ENCODE data around the gene FLNC.

The FLNC gene

DNA sequence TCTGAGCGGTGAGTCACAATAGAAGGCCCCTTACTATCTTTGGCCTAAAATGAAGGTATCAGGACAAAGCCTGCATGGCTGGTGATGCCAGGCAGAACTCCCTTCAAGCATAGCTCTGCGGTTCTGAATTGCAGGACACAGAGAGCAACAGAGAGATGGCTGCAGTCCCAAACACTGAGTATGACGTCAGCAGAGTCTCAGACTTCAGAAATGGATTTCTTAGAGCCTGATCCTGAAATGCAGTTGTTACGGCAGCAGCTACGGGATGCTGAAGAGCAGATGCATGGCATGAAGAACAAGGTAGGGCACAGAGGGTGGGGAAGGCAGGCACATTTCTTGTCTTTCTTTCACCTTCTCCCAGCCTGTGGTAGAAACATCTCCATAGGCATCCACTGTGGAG, 25.0 kb upstream of the FLNC start:
- no peak for DNase-seq

GRCh38 chr7:128807191-128807590, 23.0 kb upstream of the FLNC start:
- no peak for DNase-seq

DNA sequence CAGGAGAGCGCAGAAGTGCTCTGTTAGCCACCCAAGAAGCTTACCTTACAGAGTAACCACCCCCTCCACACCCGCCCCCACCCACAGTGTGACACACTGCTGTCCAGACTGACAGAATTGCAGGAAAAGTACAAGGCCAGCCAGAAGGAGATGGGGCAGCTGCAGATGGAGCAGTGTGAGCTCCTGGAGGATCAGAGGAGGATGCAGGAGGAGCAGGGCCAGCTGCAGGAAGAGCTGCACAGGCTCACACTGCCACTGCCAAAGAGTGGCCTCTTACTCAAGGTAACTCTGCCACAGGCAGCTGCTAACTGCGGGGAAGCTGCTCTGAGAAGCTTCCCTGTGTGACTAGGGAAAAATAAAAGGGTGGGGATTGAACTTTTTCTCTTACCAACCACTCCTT, 20.8 kb upstream of the FLNC start:
- DNase-seq = no peak

DNA sequence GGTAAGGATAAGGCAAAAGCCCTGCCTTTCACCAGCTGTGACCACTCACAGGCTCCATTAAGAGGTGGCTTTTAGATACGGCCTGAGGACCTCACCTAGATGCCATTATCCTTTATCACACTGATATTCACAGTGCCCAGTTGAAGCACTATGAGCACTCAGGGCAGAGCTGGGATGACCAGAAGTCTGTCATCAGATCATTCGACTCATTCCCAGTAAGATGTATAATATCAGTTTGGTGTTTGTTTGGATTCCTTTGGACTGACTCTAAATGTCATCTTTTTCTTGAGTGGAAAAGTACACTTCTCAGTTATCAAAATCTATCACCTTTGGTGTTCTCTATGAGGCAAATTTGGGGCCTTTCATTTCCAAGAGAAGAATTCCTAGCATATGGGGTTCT, 19.7 kb upstream of the FLNC start:
- no peak for DNase-seq

GRCh38 chr7:128810997-128811396, 19.2 kb upstream of the FLNC start:
- DNase-seq = no peak

GRCh38 chr7:128811631-128812430, 18.4 kb upstream of the FLNC start:
- no peak for DNase-seq

- DNase-seq = peak; percentile 14
Observed at GRCh38 chr7:128812514-128813168, 17.6 kb upstream of the FLNC start.

GRCh38 chr7:128814499-128814898, 15.7 kb upstream of the FLNC start:
- no peak for DNase-seq

GRCh38 chr7:128815289-128815942, 14.8 kb upstream of the FLNC start:
- DNase-seq = no peak

DNA sequence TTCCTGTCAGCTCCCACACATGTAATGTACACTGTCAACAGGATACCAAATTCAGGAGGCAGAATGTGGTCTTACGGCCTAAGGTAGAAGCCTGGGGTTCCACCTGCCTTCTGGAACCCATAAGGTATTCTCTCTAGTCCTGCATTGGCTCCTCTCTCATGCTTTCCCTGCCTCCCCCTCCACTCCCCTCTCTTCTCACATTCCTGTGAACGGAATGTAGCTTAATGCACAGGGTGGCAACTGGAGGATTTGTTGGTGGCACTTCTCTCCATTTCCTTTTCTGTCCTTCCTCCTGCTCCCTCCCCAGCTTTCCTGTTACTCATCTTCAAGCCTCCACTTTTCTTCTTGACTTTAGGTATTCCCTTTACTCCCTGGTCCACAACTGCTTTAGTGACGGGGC, 11.5 kb upstream of the FLNC start:
- no peak for DNase-seq

- DNase-seq = no peak
Observed at GRCh38 chr7:128821724-128822123, 8.5 kb upstream of the FLNC start.

GRCh38 chr7:128826512-128826911, 3.7 kb upstream of the FLNC start:
- DNase-seq = no peak

DNA sequence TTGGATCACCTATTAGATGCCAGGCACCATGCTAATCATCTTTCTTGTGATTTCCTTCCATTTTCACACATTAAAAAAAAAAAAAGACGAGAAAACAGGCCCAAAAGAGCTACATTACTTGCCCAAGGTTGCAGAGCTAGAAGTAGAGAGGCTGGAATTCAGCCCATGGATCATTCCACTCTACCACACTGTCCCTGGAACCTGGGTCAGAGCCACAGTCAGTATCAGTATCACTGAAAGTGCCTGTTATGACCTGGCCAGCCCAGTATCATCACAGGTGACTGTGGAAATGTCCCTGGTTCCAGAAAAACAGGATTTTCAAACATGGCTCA, 3.3 kb upstream of the FLNC start:
- DNase-seq = no peak

- no peak for DNase-seq
Observed at GRCh38 chr7:128827248-128827958, 2.8 kb upstream of the FLNC start.

GRCh38 chr7:128827971-128828711, 2.1 kb upstream of the FLNC start:
- no peak for DNase-seq

DNA sequence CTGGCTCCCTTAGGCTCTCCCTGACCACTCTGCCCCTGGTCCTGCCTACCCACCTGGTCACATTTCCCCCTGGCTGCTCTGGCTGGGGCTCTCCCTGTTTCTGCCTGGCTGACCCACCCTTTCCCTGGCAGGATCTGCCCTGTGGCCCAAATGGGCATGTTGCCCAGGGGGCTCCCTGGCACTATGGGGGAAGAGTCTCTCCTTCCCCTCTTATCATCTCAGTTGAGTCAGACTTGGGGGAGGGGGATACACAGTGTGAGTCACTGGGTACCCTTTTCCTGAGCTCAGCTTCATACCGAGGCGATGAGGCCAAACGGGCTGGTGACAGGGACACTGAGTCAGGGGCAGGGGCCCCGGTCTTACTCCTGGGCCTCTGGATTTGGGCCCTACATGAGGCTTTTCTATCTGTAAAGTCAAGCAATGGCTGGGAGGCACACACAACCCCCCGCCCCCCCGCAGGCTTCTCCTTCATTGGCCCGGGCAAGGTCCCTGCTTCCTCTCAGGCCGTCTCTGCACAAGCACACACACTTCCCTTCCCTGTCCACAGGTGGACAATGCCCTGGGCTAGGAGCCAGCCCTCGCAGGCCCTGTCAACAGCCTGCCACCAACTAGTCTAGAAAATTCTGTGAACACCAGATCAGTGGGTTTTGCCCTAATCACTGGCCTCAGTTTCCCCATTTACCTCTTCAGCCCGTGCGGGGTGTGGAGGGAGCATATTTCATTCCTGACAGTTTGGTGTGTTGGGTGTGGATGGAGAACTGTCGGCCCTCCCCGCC, 627 bp upstream of the FLNC start:
- no peak for DNase-seq

DNA sequence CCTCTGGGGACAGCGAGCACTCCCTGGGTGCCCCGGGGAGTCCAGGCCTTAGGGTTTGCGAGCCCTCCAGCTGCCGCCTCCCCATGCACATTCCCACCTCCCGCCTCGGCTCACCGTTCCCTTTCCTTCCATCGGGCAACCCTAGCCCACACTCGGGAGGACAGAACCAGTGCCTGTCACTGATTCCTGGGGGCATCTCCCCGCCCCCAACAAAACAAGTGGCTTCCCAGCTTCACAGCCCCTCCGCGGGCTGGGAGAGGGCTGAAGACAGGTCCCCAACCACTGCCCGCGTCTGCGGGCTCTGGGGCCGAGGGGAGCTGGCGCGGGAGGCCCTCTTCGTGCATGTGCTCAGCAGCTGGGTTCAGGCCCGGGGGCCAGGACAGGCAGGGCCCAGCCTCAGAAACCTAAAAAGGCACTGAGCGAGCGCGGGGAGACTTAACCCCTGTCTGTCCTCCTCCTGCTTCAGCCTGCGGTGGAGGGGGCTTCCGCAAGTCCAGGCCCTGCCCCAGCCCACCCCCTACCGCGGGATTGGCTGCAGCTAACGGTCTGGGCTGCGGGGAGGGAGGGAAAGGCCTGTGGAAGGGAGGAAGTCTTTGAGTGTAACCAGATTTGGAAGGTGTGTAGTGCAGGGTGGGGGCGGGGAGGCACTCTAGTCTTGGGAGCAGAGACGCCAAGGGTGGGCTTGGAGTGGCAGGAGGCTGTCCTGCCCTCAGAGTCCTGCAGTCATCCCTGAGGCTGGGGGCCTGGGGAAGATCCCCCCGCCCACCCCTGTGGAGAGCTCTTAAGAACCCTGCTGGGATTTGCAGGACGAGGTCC, 1.2 kb downstream of the FLNC start:
- no peak for DNase-seq

GRCh38 chr7:128831994-128832879, 2.0 kb downstream of the FLNC start:
- no peak for DNase-seq

DNA sequence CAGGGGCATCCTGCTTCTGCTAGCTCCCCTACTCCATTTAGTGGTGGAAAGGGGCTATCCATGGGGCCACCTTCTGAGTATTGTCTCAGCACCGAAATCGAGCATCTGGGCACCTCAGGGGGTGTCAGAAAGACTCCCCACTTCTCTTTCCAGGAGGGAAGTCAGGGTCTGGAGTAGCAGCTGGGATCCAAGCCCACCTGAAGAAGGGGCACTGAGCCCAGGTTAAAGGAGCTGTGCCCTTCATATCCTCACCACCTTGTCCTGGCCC, 2.6 kb downstream of the FLNC start:
- no peak for DNase-seq

DNA sequence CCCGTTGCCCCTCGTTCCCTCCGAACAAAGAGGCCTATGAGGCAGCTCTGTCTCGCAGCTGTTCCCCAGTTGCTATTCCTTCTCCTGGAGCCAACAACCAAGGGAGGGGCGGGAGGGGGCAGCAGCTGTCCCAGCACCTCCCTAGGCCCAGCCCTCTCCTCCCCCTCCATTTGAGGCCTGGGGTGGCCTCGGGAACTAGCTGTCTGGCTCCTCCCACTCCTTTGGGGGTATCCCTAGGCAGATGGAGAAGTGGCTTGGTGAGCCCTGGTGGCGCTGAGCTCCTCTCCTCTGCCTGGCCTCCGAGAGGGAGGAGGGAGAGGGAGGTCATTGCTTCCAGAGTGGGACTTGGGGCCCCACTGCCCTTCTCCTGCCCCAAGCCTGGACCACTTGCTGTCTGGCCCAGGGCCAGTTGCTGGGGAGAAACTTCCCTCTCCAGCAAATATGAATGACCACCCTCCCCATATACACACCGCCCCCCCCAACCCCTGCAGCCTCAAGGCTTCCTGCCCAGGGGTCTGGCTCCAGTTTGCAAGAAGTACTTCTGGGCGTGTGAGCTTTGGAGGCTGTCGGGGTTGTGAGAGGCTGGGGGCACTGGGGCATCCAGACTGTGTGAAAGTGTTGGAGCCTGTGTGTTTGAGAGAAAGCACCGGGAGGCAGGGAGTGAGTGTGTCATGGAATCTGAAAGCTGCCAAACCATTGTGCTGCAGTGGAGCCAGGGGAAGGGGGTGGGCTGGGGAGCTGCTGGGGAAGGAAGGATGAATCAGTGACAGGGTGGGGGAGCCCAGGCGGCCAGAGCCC, 3.1 kb downstream of the FLNC start:
- no peak for DNase-seq

Data from NCI-H774 (cell line).